SK-N-SH treated with all-trans-retinoic acid at 6 μM for 48 hours (cell line): ENCODE data around the gene TMPRSS6.

Experiments
- ZNF565 ChIP-seq: fragments of 450-650 bp; formaldehyde crosslinking; conservative IDR thresholded peaks from 2 replicates; pipeline ENCODE4 v1.5.0; 2020; ENCODE audit warnings: low read depth, mild to moderate bottlenecking, moderate library complexity
- TF ChIP-seq, protein P1 (sequence below): fragments of 250-450 bp; sonication (Bioruptor Pico); IDR thresholded peaks from 2 replicates; pipeline ENCODE4 v1.5.1; 2020; ENCODE audit warnings: low read depth, mild to moderate bottlenecking, moderate library complexity

DNA sequence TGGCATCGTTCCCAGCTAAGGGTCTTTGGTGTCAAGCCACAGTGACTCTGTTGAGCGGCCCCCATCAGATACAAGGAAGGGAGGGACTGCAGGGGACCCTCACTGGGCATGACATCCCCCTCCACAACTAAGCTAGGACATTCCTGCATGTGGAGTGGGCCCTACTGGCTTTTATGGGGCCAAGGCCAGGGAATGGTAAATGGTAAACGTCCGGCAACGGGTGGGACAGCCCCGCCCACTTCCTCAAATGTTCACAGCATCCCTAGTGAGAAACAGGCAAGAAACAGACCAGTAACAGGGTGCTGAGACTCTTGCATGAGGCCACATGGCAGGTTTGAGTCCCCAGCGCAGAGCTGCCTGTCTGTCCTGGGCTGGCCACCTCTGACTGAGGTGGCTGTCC lies 4.4 kb downstream of the TMPRSS6 start:
- TF ChIP-seq, protein P1, sequence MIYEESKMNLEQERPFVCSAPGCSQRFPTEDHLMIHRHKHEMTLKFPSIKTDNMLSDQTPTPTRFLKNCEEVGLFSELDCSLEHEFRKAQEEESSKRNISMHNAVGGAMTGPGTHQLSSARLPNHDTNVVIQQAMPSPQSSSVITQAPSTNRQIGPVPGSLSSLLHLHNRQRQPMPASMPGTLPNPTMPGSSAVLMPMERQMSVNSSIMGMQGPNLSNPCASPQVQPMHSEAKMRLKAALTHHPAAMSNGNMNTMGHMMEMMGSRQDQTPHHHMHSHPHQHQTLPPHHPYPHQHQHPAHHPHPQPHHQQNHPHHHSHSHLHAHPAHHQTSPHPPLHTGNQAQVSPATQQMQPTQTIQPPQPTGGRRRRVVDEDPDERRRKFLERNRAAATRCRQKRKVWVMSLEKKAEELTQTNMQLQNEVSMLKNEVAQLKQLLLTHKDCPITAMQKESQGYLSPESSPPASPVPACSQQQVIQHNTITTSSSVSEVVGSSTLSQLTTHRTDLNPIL, result no peak
- TF ChIP-seq ZNF565 (CRISPR knock-in tag), result no peak
